Measurements from ENCODE around the gene CHST12.

GRCh38 chr7:2481195-2481594 is 77.8 kb downstream of the CHST12 start:
- TF ChIP-seq, protein P1, sequence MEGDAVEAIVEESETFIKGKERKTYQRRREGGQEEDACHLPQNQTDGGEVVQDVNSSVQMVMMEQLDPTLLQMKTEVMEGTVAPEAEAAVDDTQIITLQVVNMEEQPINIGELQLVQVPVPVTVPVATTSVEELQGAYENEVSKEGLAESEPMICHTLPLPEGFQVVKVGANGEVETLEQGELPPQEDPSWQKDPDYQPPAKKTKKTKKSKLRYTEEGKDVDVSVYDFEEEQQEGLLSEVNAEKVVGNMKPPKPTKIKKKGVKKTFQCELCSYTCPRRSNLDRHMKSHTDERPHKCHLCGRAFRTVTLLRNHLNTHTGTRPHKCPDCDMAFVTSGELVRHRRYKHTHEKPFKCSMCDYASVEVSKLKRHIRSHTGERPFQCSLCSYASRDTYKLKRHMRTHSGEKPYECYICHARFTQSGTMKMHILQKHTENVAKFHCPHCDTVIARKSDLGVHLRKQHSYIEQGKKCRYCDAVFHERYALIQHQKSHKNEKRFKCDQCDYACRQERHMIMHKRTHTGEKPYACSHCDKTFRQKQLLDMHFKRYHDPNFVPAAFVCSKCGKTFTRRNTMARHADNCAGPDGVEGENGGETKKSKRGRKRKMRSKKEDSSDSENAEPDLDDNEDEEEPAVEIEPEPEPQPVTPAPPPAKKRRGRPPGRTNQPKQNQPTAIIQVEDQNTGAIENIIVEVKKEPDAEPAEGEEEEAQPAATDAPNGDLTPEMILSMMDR (IDR thresholded peaks at IDR 0.05; ENCODE audit: insufficient read depth, low read depth, low read length) = no peak
- no peak for TF ChIP-seq EZH2 (IDR thresholded peaks at IDR 0.05; ENCODE audit: insufficient read depth, low read length)

Measured in astrocyte (in vitro differentiated cells and primary cell).